ENCODE results near the gene AAK1.

GRCh38 chr2:69424419-69424818 is 219.1 kb downstream of the AAK1 start:
- TF ChIP-seq, protein P1, sequence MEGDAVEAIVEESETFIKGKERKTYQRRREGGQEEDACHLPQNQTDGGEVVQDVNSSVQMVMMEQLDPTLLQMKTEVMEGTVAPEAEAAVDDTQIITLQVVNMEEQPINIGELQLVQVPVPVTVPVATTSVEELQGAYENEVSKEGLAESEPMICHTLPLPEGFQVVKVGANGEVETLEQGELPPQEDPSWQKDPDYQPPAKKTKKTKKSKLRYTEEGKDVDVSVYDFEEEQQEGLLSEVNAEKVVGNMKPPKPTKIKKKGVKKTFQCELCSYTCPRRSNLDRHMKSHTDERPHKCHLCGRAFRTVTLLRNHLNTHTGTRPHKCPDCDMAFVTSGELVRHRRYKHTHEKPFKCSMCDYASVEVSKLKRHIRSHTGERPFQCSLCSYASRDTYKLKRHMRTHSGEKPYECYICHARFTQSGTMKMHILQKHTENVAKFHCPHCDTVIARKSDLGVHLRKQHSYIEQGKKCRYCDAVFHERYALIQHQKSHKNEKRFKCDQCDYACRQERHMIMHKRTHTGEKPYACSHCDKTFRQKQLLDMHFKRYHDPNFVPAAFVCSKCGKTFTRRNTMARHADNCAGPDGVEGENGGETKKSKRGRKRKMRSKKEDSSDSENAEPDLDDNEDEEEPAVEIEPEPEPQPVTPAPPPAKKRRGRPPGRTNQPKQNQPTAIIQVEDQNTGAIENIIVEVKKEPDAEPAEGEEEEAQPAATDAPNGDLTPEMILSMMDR (conservative IDR thresholded peaks at IDR 0.05 in 1 of 2, IDR thresholded peaks at IDR 0.05 in 1 of 2; ENCODE audit: low read depth in 1 of 2, low read length in 2 of 2) = no peak
- no peak for TF ChIP-seq EZH2 (IDR thresholded peaks at IDR 0.05; ENCODE audit: low read length, missing control alignments)

Measured in fibroblast of lung (primary cell).